SK-N-SH (cell line): ENCODE data around the gene STK36.

Experiments
- EZH2phosphoT487 ChIP-seq: fragments of 200-600 bp; sonication (generic); IDR thresholded peaks from 2 replicates; pipeline ENCODE4 v1.6.1; 2017; ENCODE audit warnings: low read depth, mixed run types, mild to moderate bottlenecking, antibody characterized with exemption, moderate library complexity, borderline replicate concordance
- GABPA ChIP-seq: IDR thresholded peaks from 2 replicates; pipeline ENCODE4 v1.4.0; 2012; ENCODE audit warnings: low read depth, mild to moderate bottlenecking
- POLR2AphosphoS5 ChIP-seq: IDR thresholded peaks from 2 replicates; pipeline ENCODE4 v1.6.1; 2012; ENCODE audit warnings: low read depth, low read length
- RAD21 ChIP-seq: IDR thresholded peaks from 2 replicates; pipeline ENCODE4 v1.6.1; 2012; ENCODE audit warnings: mild to moderate bottlenecking, low read length
- RCOR1 ChIP-seq: fragments of 150-350 bp; IDR thresholded peaks from 2 replicates; pipeline ENCODE4 v1.6.1; 2017; ENCODE audit warnings: antibody characterized with exemption, low read length
- YY1 ChIP-seq: IDR thresholded peaks from 2 replicates; pipeline ENCODE4 v1.4.0; 2012; ENCODE audit warnings: low read depth, mild to moderate bottlenecking
- TF ChIP-seq, protein P1 (sequence below): IDR thresholded peaks from 2 replicates; pipeline ENCODE4 v1.4.0; 2012; ENCODE audit warnings: low read depth, borderline replicate concordance
- TF ChIP-seq, protein P2 (sequence below): fragments of 200-600 bp; sonication (generic); IDR thresholded peaks from 2 replicates; pipeline ENCODE4 v1.6.1; 2017; ENCODE audit warnings: antibody characterized with exemption, mild to moderate bottlenecking, moderate library complexity
- TF ChIP-seq, protein P3 (sequence below): IDR thresholded peaks from 2 replicates; pipeline ENCODE4 v1.4.0; 2012; ENCODE audit warnings: low read depth

- TF ChIP-seq POLR2AphosphoS5 (no peak), YY1 (no peak), GABPA (no peak), EZH2phosphoT487 (no peak), RAD21 (no peak), RCOR1 (no peak)
- TF ChIP-seq, protein P1, sequence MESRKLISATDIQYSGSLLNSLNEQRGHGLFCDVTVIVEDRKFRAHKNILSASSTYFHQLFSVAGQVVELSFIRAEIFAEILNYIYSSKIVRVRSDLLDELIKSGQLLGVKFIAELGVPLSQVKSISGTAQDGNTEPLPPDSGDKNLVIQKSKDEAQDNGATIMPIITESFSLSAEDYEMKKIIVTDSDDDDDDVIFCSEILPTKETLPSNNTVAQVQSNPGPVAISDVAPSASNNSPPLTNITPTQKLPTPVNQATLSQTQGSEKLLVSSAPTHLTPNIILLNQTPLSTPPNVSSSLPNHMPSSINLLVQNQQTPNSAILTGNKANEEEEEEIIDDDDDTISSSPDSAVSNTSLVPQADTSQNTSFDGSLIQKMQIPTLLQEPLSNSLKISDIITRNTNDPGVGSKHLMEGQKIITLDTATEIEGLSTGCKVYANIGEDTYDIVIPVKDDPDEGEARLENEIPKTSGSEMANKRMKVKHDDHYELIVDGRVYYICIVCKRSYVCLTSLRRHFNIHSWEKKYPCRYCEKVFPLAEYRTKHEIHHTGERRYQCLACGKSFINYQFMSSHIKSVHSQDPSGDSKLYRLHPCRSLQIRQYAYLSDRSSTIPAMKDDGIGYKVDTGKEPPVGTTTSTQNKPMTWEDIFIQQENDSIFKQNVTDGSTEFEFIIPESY, result no peak
- TF ChIP-seq, protein P2, sequence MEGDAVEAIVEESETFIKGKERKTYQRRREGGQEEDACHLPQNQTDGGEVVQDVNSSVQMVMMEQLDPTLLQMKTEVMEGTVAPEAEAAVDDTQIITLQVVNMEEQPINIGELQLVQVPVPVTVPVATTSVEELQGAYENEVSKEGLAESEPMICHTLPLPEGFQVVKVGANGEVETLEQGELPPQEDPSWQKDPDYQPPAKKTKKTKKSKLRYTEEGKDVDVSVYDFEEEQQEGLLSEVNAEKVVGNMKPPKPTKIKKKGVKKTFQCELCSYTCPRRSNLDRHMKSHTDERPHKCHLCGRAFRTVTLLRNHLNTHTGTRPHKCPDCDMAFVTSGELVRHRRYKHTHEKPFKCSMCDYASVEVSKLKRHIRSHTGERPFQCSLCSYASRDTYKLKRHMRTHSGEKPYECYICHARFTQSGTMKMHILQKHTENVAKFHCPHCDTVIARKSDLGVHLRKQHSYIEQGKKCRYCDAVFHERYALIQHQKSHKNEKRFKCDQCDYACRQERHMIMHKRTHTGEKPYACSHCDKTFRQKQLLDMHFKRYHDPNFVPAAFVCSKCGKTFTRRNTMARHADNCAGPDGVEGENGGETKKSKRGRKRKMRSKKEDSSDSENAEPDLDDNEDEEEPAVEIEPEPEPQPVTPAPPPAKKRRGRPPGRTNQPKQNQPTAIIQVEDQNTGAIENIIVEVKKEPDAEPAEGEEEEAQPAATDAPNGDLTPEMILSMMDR, result no peak
- TF ChIP-seq, protein P3, sequence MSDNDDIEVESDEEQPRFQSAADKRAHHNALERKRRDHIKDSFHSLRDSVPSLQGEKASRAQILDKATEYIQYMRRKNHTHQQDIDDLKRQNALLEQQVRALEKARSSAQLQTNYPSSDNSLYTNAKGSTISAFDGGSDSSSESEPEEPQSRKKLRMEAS, result no peak
These were observed 33.5 kb upstream of the STK36 start for GRCh38 chr2:218638372-218638771.
